ENCODE results near the gene DBH. TPM values are rescaled to one million over a fixed set of nuclear protein-coding genes. Genes with fewer than 3 reads are reported as not detected.

Gene DBH
- total RNA-seq, 1 experiment from 2014 or later, result not detected

DNA sequence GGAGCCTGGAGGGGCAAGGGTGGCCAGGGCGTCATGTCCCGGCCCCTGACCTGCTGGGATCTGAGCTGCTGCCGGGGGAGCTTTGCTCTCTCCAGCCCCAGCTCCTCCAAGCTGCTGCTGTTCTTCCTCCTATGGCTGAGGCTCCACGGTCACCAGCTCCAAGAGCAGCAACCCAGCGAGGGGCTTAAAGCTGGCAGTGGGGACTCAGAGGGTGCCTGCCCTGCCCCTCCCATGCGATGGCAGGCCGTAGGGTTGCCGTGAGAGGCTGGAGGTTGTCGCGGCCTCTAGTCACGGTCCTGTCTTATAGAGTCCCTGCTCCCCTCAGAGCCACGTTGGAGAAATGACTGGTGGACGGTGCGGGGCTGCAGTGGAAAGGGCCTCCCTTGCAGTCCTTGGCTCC is 19.5 kb downstream of the DBH start:
- DNase-seq (ENCODE audit: low read depth), result no peak
- in situ Hi-C loops (cut with HindIII; ENCODE audit: low pct_unique_long_range_greater_than_20kb, low sequenced_read_pairs), result no loop called here

DNA sequence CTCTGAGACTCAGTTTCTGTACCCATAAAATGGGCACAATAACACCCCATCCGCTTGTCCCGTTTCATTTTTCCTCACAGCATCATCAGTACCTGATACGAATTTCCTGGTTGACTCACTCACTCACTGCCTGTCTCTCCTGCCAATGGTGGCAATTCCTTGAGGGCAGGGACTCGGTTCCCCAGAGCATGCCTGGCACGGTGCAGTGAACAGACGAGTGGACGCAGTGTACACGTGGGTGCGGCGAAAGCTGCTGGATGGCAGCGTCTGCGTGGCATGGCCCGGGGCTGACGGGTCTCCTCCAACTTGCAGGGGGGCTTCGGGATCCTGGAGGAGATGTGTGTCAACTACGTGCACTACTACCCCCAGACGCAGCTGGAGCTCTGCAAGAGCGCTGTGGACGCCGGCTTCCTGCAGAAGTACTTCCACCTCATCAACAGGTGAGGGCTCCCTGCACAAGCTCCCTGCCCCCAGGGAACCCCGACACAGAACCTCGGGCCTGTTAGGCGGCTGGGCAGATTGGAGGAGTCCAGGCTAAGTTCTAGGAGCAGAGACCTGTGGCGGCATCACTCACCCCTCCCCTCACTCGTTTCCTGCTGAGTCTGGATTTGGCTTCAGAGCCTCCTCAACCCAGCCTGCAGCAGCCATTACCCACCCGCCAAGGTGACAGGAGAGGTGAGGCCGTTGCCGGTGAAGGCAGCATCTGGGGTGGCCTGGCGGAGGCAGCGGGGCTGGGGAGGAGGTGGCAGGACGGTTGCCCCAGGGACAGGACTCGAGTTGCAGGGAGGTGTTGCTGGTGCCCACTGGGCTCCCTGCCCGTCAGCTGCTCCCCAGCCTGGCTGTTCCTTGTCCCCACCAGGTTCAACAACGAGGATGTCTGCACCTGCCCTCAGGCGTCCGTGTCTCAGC is 20.3 kb downstream of the DBH start:
- DNase-seq (ENCODE audit: low read depth), result no peak
- in situ Hi-C loops (cut with HindIII; ENCODE audit: low pct_unique_long_range_greater_than_20kb, low sequenced_read_pairs), result no loop called here

DNA sequence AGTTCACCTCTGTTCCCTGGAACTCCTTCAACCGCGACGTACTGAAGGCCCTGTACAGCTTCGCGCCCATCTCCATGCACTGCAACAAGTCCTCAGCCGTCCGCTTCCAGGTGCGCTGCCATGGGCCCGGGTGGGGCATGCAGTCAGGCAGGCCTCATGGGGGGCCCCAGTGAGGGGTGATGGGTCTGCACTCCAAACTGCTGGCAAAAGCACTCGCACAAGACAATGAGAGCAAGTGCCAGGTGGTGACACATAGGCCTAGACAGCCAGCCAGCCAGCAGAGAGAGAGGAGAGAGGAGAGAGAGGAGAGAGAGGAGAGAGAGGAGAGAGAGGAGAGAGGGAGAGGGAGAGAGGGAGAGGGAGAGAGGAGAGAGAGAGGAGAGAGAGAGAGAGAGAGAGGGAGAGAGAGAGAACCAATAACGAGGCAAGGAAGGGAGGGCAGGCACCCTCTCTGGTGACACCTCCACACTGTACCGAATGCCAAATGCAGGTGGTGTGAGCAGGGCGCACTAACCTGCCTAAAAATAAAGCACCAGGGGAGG is 21.0 kb downstream of the DBH start:
- peak; percentile 8 for DNase-seq (ENCODE audit: low read depth)
- in situ Hi-C loops (cut with HindIII; ENCODE audit: low pct_unique_long_range_greater_than_20kb, low sequenced_read_pairs), result no loop called here

DNA sequence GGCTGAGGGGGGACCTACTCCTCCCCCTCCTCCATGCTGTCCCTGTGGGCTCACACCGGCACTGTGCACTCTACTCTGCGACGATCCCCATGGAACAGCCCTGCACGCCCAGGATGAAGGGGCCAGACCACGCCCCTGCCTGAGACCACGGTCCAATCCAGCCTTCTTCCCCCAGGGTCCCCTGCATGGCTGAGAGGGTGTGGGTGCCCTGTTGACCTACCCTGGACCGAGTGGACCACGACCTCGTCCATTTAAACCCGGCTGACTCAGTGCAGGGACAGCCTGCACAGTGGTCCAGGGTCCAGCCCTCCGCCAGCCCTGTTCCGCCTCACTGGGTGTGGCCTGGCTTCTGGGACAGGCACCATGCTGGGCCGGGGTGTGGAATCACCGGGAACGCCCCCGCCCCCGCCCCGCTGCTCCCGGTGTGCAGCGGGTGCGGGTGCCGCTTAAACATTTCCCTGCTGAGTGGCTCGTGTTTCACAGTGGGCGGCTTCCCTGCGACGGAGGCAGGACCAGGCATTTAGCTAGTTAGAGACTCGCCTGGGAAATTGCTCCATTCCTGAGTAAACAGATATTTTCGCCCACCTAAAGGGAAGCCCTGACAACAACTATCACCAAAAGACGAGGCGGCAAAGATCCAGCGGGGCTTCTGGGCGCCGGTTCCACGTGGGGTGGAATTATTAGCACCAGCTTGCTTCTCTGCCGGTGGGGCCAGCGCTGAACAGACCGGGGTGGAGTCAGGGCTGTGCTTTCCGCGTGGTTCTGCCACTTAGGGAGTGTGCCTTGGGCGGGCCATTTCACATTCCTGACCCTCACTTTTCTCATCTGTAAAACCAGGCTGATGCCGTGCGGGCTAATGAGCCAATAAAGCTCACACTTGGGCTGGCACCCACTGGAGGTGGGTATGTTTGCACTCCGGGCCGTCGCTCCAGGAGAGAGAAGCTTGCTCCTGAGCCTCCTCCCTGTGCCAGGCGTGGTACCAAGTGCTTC is 22.6 kb downstream of the DBH start:
- in situ Hi-C loops (cut with HindIII; ENCODE audit: low pct_unique_long_range_greater_than_20kb, low sequenced_read_pairs), result no loop called here
- peak; percentile 75 for DNase-seq (ENCODE audit: low read depth)

DNA sequence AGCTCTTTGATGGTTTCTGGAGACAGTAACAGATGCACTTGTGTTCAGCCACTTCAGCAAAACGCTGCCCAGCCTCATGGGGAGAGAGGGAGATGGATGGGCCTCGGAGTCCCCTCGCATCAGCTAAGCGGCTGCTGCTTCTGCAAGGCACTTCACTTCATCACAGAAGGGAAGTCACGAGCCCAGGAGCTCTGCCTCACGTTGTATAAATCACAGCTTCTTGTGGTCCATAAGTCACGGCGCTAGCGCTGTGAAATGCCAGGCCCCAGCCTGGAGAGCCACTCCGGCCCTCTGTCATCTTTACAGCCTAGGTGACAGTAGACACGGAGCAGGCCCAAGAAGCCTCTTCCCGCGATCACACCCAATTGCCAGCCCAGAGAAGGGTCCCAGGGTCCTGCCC is 23.4 kb downstream of the DBH start:
- no peak for DNase-seq (ENCODE audit: low read depth)
- in situ Hi-C loops (cut with HindIII; ENCODE audit: low pct_unique_long_range_greater_than_20kb, low sequenced_read_pairs), result no loop called here

DNA sequence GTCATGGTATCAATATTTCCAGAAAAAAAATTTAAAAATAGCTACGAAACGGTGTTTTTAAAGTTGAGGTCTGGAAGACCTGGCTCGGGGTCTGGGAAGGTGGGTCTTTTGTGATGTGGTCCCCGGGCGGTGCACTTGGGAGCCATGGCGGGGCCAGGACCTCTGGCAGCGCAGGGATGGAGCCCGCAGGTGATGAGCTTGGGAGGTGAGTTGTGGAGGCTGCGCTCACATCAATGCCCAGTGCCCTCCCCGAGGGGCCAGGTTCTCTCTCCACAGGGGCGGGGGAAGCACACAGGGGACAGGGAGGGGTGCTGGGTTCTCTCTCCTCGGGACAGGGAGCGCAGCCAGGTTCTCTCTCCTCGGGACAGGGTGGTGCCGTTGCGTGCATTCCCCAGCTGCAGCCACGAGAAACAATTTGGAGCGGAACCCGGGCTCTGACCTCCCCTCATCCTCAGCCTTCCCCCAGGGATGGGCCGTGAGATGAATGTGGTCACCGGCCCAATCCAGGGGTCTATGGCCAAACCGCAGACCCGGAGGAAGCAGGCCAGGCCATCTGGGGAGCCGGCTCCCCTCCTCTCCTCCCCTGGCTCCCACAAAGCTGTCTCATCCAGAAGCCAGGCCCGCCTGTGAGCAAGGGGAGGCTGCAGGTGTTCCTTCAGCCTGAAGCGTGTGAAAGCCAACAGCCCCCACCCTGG is 25.8 kb downstream of the DBH start:
- in situ Hi-C loops (cut with HindIII; ENCODE audit: low pct_unique_long_range_greater_than_20kb, low sequenced_read_pairs), result no loop called here
- no peak for DNase-seq (ENCODE audit: low read depth)

DNA sequence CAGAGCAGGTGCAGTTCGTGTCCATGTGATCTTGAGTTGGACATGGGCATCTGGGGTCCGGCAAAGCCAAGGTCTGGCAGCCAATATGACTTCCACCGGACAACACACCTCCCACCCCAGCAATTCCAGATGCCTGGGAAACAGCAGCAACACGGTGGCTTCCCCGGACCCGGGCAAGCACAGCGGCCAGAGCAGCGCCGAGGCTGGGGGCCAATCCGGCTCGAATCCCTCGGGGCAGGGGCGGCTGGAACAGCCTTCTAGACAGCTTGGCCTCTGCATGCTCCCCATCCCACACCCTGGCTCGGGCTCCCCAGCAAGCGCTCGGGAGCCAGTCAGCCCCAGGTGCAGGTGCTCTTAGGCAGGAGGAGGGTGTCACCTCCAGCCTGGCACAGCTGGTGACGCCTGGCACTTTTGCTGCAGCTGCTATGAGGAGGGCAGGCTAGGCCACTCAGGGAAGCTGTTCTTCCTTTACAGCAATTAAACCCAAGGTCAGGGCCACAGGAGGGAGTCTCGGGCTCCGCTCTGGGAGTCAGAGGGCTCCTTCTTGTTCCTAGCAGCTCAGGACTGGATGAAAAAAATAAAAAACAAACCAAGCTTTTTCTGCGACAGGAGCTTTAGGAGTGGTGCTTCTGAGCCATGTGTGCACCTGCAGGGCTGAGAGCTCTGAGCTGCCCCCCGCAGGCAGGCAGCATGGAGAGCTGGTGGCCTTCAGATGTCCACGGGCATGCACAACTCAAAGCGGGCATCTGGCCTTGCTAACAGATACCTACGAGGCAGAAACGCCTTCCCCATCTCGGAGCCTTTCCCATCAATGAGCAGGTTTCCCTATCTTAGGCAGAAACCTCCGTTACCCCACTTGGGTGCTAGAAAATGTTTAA is 28.2 kb downstream of the DBH start:
- in situ Hi-C loops (cut with HindIII; ENCODE audit: low pct_unique_long_range_greater_than_20kb, low sequenced_read_pairs), result no loop called here
- DNase-seq (ENCODE audit: low read depth), result no peak

DNA sequence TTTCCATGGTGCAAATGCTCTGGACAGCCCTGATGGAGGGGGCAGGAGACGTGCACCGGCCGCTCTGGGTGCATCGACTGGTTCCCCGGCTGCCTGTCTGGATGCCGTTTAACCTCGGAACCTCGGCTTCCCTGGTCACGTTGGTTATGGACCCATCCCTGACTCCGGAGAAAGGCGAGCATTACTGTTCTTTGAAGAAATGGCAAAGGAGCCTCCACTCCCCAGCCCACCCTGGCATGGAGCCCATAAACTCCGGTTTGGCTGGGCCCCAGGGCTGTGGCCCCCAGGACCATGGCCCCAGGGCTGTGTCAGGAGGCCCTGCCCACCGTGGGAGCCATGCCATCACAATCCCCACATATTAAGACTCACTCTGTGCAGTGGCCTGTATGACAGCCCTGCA is 28.9 kb downstream of the DBH start:
- no peak for DNase-seq (ENCODE audit: low read depth)
- in situ Hi-C loops (cut with HindIII; ENCODE audit: low pct_unique_long_range_greater_than_20kb, low sequenced_read_pairs), result no loop called here

DNA sequence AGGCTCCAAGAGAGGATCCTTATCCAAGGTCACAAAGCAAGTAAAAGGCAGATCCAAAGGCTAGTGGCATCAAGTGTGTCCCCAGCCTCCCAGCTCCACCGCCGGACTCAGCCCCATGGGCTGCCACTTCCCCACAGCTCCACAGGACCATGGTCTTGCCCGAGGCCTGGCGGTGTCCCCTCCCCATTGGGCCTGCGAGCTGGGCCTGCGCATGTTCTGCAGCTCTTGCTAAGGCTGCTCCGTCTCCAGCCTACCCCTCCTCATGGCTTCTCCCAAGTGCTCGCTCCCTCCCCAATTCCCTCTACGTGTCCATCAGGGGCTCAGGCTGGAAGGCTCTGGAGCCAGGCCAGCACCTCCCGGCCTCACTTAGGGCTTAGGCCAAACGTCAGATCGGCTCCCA is 29.4 kb downstream of the DBH start:
- in situ Hi-C loops (cut with HindIII; ENCODE audit: low pct_unique_long_range_greater_than_20kb, low sequenced_read_pairs), result no loop called here
- DNase-seq (ENCODE audit: low read depth), result no peak

DNA sequence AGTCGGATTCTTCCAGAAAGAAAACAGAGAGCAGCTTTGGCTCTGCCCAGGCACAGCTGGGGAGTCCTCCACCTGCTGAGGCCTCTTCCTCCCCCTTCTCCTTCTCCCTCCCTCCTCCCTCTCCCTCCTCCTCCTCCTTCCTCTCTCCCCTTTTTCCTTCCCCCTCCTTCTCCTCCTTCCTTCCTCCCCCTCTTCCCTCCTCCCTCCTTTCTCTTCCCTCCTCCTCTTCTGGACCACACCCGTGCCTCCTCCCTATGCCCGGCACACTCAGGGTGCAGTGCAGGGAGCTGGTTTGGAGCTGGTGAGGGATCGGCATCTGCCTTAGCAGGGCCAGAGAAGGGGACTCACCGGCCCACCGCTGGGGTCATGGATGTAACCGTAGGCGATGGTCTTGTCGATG is 30.2 kb downstream of the DBH start:
- no peak for DNase-seq (ENCODE audit: low read depth)
- in situ Hi-C loops (cut with HindIII; ENCODE audit: low pct_unique_long_range_greater_than_20kb, low sequenced_read_pairs), result no loop called here

DNA sequence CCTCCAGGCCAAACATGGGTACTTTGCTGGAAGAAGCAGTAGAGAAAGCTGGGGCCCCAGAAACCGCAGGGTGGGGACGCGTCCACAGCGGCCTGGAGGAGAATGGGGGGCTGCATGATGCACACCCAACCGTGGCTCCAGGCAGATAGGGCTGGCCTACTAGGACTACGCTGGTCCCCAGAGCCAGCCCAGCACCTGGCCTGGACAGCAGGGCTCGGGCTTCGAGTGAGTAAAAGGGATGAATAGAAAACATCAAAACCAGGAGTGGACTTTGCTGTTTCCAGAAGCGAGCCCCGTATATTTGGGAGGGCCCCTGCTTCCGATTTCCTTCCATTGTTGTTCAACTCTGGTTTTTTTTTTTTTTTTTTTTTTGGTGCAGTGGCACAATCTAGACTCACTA is 30.7 kb downstream of the DBH start:
- no peak for DNase-seq (ENCODE audit: low read depth)
- in situ Hi-C loops (cut with HindIII; ENCODE audit: low pct_unique_long_range_greater_than_20kb, low sequenced_read_pairs), result no loop called here

DNA sequence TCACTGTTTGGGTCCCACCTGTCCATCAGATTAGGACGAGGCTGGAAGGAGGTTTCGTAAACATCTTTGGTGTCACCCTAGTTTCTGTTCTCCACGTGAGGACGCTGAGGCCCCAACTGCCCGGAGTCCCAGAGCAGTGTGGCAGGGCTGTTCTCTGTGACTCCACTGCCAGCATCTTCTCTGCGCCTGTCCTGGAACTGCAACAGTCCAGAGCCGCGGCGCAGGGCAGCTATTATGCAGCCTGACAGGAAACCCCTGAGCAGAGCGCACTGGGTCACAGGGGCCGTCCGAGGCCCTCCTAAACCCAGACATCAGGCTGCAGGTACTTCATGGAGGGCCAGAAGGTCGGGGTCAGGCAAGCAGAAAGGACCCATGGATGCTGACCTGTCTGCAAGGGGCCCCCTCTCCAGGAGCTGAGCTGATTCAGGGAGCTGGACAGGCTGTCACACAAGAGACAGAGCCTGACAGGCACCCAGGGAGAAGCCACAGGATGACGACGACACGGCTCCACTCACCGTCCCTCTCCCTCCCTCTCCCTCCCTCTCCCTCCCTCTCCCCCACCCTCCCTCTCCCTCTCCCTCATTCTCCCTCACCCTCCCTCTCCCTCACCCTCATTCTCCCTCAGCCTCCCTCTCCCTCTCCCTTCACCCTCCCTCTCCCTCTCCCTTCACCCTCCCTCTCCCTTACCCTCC is 31.7 kb downstream of the DBH start:
- DNase-seq (ENCODE audit: low read depth), result no peak
- in situ Hi-C loops (cut with HindIII; ENCODE audit: low pct_unique_long_range_greater_than_20kb, low sequenced_read_pairs), result no loop called here

DNA sequence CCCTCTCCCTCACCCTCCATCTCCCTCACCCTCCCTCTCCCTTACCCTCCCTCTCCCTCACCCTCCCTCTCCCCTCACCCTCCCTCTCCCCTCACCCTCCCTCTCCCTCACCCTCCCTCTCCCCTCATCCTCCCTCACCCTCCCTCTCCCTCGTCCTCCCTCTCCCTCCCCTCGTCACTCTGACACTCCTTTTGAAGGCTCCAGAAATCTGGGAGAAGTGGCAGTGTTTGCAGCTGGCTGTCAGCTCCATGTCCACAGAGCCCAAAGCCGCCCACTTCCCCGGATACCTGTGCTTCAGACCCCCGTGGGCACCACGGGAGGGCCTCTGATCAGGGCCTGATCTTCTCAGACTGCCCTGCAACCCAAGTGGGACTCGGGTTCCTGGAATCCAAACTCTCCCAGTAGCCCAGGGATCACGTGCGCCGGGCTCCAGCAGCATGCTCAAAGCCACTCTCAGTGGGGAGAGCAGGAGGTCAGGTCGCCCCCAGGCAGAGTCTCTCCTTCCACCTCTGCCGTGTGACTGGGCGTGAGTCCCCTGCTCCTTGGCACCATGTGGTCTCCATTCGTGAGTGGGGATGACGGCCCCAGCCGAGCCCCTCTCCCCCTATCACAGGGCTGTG is 33.1 kb downstream of the DBH start:
- in situ Hi-C loops (cut with HindIII; ENCODE audit: low pct_unique_long_range_greater_than_20kb, low sequenced_read_pairs), result no loop called here
- DNase-seq (ENCODE audit: low read depth), result no peak

DNA sequence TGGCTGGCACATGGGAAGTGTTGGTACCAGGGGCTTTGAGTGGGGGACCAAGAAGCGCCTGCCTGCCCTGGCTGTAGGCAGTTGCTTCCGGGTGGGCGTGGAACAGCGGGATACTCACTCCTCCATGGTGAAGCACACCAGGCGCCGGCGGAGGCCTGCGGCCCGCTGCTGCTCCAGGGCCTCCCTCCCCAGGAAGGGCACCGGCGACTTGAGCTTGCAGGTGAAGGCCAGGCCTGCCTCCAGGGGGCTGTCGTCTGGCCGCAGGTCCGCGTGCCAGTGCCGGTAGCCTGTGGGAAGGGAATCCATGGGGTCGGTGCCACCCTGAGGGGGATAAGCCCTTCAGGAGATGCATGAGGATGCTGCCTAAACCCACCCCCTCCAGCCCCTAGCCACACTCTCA is 34.3 kb downstream of the DBH start:
- DNase-seq (ENCODE audit: low read depth), result no peak

DNA sequence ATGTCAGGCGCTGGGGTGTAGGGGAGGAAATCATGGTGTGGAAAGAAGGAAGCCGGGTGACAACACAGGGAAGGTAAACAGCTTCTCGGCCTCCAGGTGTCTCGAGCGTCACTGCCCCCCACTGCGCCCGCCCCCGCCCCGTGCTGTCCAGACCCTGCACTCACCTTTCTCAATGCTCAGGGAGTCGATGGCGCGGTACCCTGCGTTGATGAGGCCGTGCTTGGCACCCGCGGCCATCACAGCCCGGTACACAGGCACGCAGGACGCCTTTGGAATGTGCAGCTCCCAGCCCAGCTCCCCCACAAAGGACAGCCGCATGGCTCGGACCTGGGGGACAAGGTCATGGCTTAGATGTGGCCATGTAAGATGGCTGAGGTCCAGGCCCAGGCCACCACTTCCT is 35.2 kb downstream of the DBH start:
- DNase-seq (ENCODE audit: low read depth), result no peak
- in situ Hi-C loops (cut with HindIII; ENCODE audit: low pct_unique_long_range_greater_than_20kb, low sequenced_read_pairs), result no loop called here

More for the DNA sequence above, 34.3 kb downstream of the DBH start:
- in situ Hi-C loops (cut with HindIII; ENCODE audit: low pct_unique_long_range_greater_than_20kb, low sequenced_read_pairs), result no loop called here

DNA sequence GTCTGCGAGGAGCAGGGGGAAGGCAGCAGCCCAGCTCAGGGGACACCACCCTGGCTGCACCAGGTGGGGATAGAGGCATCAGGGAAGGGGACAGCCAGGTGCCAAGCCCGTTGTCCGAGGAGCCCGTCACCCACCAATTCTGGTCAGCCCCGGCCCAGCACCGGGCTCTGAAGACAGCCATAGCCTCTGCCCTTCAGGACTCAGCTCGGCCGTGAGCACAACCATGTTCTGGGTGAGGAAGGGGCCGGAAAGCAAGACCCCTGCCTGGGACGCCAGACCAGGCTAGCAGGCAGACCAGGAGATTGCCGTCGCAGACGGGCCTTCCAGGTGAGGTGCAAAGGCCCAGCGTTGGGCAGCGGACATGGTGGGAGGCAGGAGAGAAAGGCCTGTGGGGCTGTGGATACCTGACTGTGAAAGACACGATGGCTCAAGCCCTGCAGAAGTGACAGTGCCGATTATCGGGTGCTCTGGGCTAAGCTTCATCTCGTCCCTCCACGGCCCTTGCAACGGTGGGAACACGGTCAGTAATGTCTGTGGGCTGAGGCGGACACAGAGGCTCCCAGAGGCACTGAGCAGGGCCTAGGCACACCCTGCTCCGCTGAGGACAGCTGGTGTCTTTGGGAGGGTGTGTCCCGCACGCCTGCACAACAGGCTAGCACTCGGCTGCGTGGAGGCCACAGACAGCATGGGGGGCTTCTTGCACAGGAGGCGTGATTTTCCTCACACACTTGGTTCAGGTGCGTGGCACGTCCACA is 36.5 kb downstream of the DBH start:
- in situ Hi-C loops (cut with HindIII; ENCODE audit: low pct_unique_long_range_greater_than_20kb, low sequenced_read_pairs), result no loop called here
- DNase-seq (ENCODE audit: low read depth), result no peak

All from Caki2 (cell line).